ENCODE data around the gene ATP5PD. TPM values are rescaled to one million over a fixed set of nuclear protein-coding genes. Genes with fewer than 3 reads are reported as not detected.

Gene ATP5PD
- total and polyA plus RNA-seq, 2 of the 13 experiments (the other 11 are each of a cell fraction or from before 2014, with no cell fraction given): 158 to 428 TPM

- Histone ChIP-seq H3K9me3 (ENCODE audit: low read length) (no peaks in the 10 kb centered on the region), H3K27me3 (ENCODE audit: control insufficient read depth in 1 of 2, insufficient read depth in 2 of 2, low read length in 2 of 2) (no peaks in the 10 kb centered on the region; a peak in 1 of 5 replicates), H3K4me3 (replicated peaks in 1 of 3; ENCODE audit: insufficient read depth in 1 of 3, low read depth in 2 of 3, low read length in 3 of 3) (no peak overlapping the region), H3K4me1 (ENCODE audit: insufficient read depth, low read length) (peaks cover 38% of the 10 kb centered on the region), H3K79me2 (ENCODE audit: insufficient read depth, low read length) (no peaks in the 10 kb centered on the region), H2AFZ (ENCODE audit: low read length) (no peak overlapping the region), H3K36me3 (replicated peaks in 1 of 2; ENCODE audit: control insufficient read depth in 1 of 2, insufficient read depth in 2 of 2, low read length in 2 of 2) (no peaks in the 10 kb centered on the region), H3K4me2 (ENCODE audit: low read depth, low read length) (no peak overlapping the region), H3K9ac (ENCODE audit: insufficient read depth, low read depth, low read length) (no peak overlapping the region), H3K27ac (ENCODE audit: extremely low read length, insufficient read depth, low read length) (no peak overlapping the region), H4K20me1 (ENCODE audit: insufficient read depth, low read length) (no peaks in the 10 kb centered on the region)
- ChIA-PET CTCF (ENCODE audit: low intra/inter-chr PET ratio, low total read pairs) (no interaction called here), POLR2A (interaction anchor here (0.9 to 1.0 kb wide), 3 partner anchors 12 to 19 kb away, joined by 3 to 5 read pairs (median 3); partner anchors contain the start of gene MRPL58)
- ATAC-seq (no peak), FAIRE-seq (no peak), DNase-seq (ENCODE audit: low spot score) (peak; percentile 39)
- in situ Hi-C loops (cut with HindIII; ENCODE audit: extremely low pct_ligation_motif_present, low pct_unique_long_range_greater_than_20kb): no loop called here
- no TSS peak for BruUV-seq (replicated peaks)
- intact Hi-C loops (cut with micrococcal nuclease; ENCODE audit: unreplicated experiment): no loop called here
- TF ChIP-seq SOX5 (CRISPR knock-in tag; IDR thresholded peaks at IDR 0.05; ENCODE audit: borderline replicate concordance) (no peak), CEBPG (CRISPR knock-in tag; IDR thresholded peaks at IDR 0.05) (peak; percentile 61), ZNF263 (CRISPR knock-in tag; IDR thresholded peaks at IDR 0.05) (peak; percentile 88), SOX6 (IDR thresholded peaks at IDR 0.05) (no peak), SOX6 (CRISPR knock-in tag; IDR thresholded peaks at IDR 0.05) (peak; percentile 24; the same call in 1 of the 2 replicates), CEBPB (IDR thresholded peaks at IDR 0.05; ENCODE audit: borderline replicate concordance, low read depth, low read length) (peak; percentile 78; the same call in 1 of the 2 replicates), ZXDC (CRISPR knock-in tag; IDR thresholded peaks at IDR 0.05) (no peak), SOX13 (IDR thresholded peaks at IDR 0.05) (no peak), SOX13 (CRISPR knock-in tag; conservative IDR thresholded peaks at IDR 0.05 in 1 of 2, IDR thresholded peaks at IDR 0.05 in 1 of 2) (peak in 1 of 2 experiments; percentile 42; a peak in 2 of 4 replicates), TEAD3 (CRISPR knock-in tag; optimal IDR thresholded peaks at IDR 0.05; ENCODE audit: borderline replicate concordance) (peak; percentile 46)
- WGBS (ENCODE audit: low lambda C conversion rate): 23% methylated on average over 7 of the region's 7 CpGs
These were observed 52.3 kb downstream of the ATP5PD start for GRCh38 chr17:74994440-74994839.
